ENCODE data around the gene FOXM1.

DNA sequence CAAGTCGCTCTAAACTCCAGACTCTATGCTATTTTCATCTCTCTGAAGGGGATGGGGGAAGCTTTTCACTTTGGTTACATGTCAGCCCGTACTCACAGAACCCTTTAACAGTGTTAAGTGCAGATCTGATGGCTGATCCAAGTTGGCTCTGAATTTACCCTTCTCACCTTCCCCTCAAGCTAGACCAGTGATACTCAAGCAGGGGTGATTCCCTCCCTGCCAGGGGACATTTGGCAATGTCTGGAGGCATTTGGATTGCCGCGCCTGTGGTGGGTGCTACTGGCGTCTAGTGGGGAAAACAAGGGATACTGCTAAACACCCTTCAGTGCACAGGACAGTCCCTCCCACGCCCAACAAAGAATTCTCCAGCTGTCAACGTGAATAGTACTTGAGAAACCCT lies 14.1 kb downstream of the FOXM1 start:
- TF ChIP-seq, protein P1, sequence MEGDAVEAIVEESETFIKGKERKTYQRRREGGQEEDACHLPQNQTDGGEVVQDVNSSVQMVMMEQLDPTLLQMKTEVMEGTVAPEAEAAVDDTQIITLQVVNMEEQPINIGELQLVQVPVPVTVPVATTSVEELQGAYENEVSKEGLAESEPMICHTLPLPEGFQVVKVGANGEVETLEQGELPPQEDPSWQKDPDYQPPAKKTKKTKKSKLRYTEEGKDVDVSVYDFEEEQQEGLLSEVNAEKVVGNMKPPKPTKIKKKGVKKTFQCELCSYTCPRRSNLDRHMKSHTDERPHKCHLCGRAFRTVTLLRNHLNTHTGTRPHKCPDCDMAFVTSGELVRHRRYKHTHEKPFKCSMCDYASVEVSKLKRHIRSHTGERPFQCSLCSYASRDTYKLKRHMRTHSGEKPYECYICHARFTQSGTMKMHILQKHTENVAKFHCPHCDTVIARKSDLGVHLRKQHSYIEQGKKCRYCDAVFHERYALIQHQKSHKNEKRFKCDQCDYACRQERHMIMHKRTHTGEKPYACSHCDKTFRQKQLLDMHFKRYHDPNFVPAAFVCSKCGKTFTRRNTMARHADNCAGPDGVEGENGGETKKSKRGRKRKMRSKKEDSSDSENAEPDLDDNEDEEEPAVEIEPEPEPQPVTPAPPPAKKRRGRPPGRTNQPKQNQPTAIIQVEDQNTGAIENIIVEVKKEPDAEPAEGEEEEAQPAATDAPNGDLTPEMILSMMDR (IDR thresholded peaks at IDR 0.05), result no peak
- no peak for TF ChIP-seq EZH2phosphoT487 (IDR thresholded peaks at IDR 0.05)
